Diencephalon (tissue), 1 donor: ENCODE results near the gene G3BP2. TPM values are rescaled to one million over a fixed set of nuclear protein-coding genes. Genes with fewer than 3 reads are reported as not detected.

ENCODE experiments used
- small RNA-seq: library from RNA; depleted of rRNA; stranded (forward); fragments of <200 nt; gene quantifications from one replicate; pipeline ENCODE3, GENCODE V24; 2014
- total RNA-seq: library from RNA; depleted of rRNA; stranded (reverse); fragments of >200 nt; gene quantifications from one replicate; pipeline ENCODE4 v1.2.3, GENCODE V29; 2014

G3BP2 gene
- 344 TPM for total RNA-seq

DNA sequence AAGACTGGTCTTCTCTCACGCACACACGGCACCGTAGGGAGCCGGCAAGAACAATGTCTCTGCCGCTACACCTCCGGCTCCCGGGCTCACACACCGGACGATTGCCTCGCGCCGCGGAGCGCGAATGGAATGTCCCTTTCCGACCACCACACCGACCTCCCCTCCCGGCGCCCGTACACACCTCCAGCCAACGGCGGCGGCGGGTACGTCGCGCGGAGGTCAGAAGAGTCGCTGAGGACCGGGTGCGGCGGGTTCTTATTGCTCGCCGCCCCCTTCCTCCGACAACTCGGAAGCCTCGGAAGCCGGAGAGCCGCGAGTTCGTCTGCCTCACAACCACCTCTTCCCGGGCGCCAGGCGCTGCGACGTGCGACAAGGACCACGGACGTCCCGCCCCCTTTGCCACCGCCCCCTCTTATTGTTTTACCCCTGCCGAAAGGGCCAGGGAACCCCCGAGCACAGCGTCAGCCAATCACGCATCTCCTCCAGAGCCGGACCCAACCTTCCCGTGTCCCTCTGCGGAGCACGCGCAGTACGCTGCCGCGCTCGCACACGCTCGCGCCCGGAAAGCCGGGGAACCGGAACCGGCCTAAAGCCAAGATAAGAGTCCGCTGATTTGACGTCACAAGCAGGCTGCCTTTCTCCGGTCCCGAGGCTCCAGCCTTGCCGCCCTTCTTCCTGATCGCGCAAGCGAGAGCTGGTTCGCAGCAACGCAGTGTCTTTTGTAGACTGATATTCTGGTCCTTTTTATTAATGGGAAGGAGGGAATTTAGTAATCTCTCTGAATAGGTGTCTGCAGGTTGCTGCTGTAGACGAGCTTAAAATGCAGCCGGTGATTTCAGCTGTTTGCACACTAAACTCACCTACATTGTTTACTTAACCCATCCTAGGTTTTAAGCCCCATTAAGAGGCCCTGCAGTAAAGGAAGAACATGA is at the start of gene G3BP2:
G3BP2 (minus strand) TSS at position 385 of the 932 bp plus-strand sequence. CDS start 11,386 bp downstream, outside the sequence.

DNA sequence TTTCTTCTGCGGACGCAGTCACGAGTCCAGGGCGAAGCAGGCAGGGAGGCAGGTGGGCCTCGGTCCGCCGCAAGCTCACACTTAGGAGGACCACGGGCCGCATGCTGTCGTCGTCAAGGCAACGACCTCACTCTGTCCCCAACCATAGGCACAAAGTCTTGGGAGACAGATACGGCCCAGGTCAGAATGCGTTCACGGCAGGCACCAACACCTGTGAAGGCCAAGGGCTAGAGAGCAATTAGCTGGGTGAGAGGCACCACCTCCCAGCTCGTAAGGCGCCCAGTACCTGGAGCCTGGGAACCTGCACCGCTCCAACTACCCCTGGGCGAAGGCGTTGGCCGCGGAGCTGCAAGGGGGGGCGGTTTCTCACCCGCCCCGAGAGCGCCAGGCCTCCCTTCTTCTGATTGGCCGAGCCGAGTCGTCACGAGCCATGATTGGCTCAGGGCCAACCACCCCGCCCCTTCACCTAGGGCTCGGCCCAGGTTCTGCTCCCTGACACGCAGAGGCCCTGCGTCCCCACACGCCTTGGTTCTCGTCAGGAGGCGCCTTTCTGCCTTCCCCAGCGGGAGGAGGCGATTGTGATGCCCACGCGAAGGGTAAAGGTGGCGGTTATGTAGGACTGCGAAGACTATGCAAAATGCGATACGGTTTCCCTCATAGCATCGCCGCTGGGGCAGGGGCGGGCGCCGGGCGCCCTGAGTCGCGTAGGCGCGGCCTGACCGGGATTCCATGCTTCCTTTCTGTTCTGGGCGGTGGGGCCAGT is 42.9 kb downstream of the G3BP2 start, which contains the start of gene CDKL2:
CDKL2 (minus strand) TSS at position 355 of the 763 bp plus-strand sequence. CDS start 4,540 bp downstream, outside the sequence.

Small RNAs within 50 kb of the gene (small RNA-seq; reads per million reads assigned to genes)
- not detected for gene RF00019

Other genes with a start within 250 kb of the G3BP2 start
- 68.0 TPM for gene RCHY1, start 159.0 kb downstream of the G3BP2 start, total RNA-seq
- gene THAP6, start 158.9 kb downstream of the G3BP2 start, total RNA-seq: 18.7 TPM
- not detected for gene ODAPH, start 117.3 kb downstream of the G3BP2 start, total RNA-seq
- gene CDKL2, start 42.9 kb downstream of the G3BP2 start, total RNA-seq: 80.3 TPM
- 53.3 TPM for gene USO1, start 51.2 kb upstream of the G3BP2 start, total RNA-seq
- not detected for gene PPEF2, start 229.0 kb upstream of the G3BP2 start, total RNA-seq